Measurements from ENCODE around the gene MYMK.

The MYMK gene

GRCh38 chr9:133464638-133465037 is 60.1 kb downstream of the MYMK start:
- TF ChIP-seq PATZ1 (CRISPR knock-in tag; IDR thresholded peaks at IDR 0.05; ENCODE audit: borderline replicate concordance), result no peak
- TF ChIP-seq CSDC2 (CRISPR knock-in tag; IDR thresholded peaks at IDR 0.05), result no peak
- TF ChIP-seq GLIS3 (CRISPR knock-in tag; IDR thresholded peaks at IDR 0.05), result no peak
- TF ChIP-seq SNAI2 (CRISPR knock-in tag; IDR thresholded peaks at IDR 0.05), result no peak
- TF ChIP-seq TSHZ2 (CRISPR knock-in tag; IDR thresholded peaks at IDR 0.05), result no peak
- no peak for TF ChIP-seq ARNTL (CRISPR knock-in tag; IDR thresholded peaks at IDR 0.05; ENCODE audit: borderline replicate concordance, low read depth)
- no peak for TF ChIP-seq ISL1 (CRISPR knock-in tag; IDR thresholded peaks at IDR 0.05)
- no peak for TF ChIP-seq POU6F1 (CRISPR knock-in tag; IDR thresholded peaks at IDR 0.05; ENCODE audit: borderline replicate concordance, low read depth)
- no peak for TF ChIP-seq ZFP3 (CRISPR knock-in tag; IDR thresholded peaks at IDR 0.05)
- TF ChIP-seq BACH2 (CRISPR knock-in tag; IDR thresholded peaks at IDR 0.05; ENCODE audit: borderline replicate concordance), result no peak
- no peak for TF ChIP-seq TCF4 (CRISPR knock-in tag; IDR thresholded peaks at IDR 0.05; ENCODE audit: borderline replicate concordance)
- no peak for TF ChIP-seq ZC3H10 (CRISPR knock-in tag; IDR thresholded peaks at IDR 0.05)

More at GRCh38 chr9:133464638-133465037, 60.1 kb downstream of the MYMK start:
- no peak for ATAC-seq

All from SK-N-SH treated with all-trans-retinoic acid at 6 μM for 48 hours (cell line).